HG02973 (cell line): ENCODE measurements around the gene GOLGA6L2.
"Not testable (repeated sequence)": the region's sequence is repeated elsewhere in the genome, so short reads cannot be mapped to it uniquely, and the experiment has no call there.

Experiments
- ATAC-seq: cut with Tn5 transposase; IDR thresholded peaks from one replicate; pipeline ENCODE4 v1.9.1; 2021; ENCODE audit warnings: moderate library complexity; ENCODE audit not compliant: unreplicated experiment

The GOLGA6L2 gene

DNA sequence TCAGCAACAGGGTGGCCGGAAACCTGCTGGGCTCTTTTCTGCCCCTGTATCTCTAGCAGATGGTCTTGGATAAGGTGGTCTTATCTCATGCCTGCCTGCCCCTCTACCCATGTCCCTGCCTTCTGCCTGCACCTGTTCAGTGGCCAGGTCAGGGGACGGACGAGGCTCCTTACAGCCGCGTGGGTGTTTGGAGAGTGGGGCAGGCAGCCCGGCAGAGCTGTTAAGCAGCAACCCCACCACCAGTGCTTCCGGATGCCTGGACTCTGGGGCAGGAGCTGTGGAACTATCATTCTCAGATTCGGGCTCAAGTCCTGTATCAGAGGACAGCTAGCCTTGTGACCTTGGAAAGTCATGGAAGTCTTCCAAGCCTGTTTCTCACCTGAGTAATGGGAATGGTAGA lies 21.7 kb downstream of the GOLGA6L2 start:
- not testable (repeated sequence) for ATAC-seq

DNA sequence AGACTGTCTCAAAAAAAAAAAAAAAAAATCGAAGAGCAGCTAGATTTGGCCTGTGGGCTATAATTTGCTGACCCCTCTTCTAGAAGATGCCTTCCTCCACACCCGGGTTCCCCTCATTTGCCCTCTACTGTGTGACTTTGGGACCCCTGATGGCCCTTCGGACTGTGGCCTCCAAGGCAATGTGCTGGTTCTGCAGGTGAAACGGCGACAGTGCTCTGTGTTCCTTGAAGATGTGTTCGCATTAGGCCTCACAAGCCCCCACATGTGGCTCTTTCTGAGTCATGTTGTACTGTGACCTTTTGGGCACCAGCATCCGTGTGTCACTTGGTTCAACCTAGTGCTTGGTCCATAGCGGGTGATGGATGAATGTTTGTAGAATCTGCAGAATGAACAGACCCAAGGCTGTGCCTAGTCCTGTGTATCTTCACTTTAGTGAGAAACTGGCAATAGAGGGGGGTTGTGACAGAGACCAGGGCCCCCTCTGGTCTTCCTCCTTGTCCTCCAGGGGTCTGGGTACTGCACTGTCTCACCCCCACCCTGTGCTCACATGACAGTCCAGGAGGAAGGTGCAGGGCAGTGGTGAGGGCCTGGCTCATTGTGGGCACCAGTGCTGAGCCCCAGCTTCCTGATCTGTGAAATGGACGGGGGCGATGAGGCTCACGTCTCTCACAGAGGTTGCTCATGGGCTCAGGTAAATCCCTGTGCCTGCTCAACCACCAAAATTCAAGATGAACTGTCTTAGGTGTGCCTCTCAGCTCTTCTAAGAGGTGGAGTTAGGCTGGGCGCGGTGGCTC lies 22.7 kb downstream of the GOLGA6L2 start:
- ATAC-seq: no peak

DNA sequence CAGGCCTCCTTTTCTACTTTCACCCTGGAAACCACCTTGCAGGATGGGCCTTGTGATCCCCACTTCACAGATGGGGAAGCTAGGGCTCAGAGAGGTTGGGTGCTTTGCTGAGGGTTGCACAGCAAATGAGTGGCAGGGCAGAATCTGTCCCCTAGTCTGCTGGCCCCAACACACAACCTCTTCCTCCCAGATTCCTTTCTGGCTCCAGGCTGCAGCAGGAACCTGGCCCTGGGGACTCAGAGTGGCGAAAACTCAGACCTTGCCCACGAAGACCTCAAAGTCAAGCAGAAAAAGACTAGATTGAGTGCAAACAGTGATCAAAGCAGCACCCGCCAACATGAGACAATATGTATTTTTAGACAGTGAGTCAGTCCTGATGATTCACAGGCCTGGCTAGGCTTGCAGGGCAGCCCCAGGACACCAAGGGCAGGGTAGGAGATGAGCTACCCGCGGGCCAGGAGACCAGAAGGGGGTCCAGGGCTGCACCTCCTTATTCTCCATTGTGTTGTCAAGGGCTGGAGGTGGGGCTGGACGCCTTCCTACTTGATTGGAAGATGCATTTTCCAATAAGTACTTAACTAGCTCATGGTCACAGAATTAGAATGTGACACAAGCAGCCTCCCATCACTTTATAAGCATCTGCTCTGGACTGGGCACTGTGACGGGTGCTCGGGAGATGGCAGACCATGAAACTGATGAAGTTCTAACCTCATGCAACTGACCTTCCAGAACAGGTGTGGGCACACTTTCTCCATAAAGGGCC lies 23.9 kb downstream of the GOLGA6L2 start:
- ATAC-seq: no peak

DNA sequence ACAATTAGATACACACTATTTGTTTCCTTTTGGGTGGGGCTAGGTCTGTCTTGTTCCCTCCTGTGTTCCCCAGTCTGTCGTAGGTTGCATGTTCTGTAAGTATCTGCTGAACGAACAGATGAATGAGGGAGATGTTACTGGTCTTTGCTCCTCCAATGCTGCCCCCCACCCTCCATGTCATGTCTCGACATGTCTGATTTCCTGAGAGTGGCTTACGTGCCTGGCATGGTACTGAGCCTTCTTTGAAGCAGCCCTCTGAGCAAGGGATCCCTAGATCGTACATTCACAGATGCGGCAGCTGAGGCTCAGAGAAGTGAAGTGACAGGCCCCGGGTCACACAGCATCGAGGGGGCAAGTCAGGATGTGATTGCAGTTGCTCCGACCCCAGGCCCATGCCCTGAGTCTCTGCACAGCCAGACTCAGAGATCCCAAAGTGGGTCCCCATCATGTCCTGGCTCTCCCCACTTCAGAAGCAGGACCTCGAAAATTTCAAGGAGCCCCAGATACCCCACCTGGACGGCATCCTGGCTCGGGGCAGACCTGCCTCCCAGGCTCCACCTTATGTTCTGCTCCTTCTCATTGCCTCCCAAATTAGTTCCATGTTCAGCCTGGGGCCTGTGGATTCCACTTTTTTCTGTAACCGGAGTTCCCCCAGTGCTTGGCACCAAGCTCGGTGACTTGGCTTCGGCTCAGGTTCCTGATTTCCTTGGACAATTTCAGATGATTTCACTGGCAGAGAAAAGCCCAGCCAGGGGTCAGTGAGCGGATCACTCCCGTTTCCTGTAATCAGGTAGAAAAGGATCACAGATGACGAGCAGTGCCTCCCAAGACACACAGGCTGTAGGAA lies 24.7 kb downstream of the GOLGA6L2 start:
- no peak for ATAC-seq

DNA sequence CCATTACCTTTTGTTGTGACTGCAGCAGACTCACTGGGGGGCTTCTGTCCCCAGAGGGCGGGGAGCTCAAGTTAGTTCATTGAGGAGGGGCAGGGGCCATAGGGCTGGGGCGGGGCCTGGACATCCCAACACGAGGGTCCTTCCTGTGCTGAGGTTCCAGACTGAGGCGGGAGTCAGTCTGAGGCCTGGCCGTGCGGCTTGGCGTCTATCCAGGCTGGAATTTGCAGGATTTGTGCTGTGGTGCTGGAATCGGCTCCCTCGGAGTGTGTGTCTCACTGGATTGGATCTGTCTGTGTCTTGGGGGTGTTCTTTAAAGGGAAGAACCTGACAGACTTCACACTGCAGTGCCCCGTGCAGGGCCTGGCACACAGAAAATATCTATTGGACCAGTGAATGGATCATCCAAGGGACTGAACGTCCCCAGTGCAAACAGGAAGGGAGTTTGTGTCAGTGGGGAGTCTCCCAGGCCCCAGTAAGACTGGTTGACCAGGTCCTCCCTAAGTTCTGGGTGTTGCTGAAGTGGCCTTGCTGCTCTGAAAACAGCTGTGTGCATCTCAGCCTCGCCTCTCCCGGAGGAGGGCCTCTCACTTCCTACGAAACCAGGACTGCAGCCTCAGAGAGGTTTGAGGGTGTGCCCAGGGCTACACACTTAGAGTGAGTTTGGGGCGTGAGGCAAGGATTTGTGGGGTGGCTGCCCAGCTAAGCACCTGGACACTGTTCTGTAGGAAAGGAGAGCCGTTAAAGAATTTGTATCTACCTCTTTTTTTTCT lies 26.1 kb downstream of the GOLGA6L2 start:
- no peak for ATAC-seq

DNA sequence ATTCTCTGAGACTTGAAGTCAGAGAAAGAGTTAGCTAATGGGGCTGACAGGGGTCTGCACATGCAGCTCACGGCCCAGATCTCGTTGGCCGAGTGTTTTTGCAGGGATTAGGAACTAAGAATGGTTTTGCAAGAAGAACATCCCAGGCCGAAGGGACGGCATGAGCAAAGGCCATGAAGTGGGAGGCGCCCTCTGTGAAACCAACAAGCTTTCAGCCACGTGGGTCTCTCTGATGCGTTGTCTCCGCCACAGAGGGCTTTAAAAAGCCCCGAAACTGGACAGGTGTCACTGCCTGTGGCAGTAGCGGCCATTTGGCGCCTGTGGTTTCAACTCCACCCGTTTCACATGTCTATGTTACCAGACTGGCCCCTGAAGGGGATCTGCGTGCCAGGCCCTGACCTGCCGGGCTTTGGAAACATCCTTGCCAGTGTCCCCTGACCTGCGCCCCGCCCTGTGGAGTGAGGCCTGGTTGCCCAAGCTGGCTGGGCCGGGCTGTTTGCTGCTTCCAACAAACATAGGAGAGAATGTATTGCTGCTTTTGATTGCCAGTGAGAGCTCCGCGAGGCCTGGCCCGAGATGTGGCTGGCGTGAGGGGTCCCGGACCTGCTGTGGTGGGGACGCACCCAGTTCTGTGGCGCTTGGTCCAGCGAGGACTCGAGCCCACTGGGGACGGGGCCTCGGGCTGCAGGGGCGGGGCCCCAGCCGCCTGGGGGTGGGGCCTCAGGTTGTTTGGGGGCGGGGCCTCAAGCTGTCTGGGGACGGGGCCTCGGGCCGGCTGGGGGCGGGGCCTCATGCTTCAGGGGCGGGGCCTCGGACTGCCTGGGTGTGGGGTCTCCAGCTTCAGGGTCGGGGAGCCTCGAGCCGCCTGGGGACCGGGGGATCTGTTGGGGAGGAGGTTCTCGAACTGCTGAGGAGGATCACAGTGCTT lies 30.4 kb downstream of the GOLGA6L2 start:
- ATAC-seq: no peak

DNA sequence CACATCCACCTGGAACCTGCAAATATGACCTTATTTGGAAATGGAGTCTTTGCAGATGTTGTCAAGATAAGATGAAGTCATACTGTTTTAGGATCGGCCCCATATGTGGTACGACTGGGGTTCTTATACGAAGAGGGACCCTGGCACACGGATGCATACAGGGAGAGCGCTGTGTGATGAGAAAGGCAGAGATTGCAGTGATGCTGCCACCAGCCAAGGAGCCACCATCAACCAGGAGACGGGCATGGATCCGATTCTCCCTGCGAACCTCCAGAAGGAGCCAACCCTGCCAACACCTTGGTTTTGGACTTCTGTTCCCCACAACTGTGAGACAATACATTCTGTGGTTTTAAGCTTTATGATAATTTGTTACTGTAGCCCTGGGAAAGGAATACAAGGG lies 31.2 kb downstream of the GOLGA6L2 start:
- not testable (repeated sequence) for ATAC-seq

DNA sequence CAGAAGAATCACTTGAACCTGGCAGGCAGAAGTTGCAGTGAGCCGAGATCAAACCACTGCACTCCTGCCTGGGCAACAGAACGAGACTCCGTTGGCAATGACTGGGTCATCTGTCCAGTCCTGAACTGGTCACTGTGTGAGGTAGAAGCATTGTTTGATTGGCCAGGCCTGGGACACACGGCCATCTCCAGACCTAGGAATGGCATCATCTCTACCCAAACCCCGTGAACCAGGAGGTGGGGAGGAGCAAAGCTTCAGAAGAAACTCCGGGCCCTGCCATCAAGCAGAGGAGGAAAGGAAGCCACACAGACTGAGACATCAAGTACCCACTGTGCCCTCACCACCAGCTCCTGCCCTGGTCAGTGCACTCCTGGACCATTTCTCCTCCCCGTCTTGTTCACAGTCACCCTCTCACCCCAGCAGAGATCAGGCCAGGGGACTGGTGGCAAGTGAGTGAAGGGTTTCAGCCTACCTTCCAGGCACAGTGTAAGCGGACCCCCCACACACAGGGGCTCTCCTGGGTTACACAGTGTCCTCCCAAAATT lies 31.6 kb downstream of the GOLGA6L2 start:
- ATAC-seq: no peak

DNA sequence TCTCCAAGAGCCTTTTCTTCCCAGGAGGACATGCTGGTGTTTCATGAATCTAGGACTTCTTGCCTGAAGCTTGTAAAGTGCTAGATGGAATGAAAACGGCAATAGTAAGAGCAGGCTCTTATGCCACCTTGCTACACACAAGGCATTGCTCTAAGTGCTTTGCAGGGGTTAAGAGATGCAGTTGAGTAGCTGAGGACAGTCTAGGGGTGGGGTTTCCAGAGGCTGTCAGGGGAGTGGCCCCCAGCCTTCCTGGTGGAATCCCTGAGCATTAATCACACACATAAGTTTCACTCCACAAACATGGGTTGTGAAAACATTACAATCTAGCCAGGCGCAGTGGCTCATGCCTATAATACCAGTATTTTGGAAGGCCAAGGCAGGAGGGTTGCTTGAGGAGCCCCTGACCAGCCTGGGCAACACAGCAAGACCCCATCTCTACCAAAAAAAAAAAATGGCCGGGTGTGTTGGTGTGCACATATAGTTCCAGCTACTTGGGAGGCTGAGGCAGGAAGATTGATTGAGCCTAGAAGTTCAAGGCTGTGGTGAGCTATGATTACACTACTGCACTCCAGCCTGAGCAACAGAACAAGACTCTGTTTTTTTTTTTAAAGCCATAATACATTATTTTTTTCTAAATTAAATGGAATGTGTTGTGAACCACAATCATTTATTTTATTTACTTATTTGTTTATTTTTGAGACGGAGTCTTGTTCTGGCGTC lies 34.0 kb downstream of the GOLGA6L2 start:
- not testable (repeated sequence) for ATAC-seq

DNA sequence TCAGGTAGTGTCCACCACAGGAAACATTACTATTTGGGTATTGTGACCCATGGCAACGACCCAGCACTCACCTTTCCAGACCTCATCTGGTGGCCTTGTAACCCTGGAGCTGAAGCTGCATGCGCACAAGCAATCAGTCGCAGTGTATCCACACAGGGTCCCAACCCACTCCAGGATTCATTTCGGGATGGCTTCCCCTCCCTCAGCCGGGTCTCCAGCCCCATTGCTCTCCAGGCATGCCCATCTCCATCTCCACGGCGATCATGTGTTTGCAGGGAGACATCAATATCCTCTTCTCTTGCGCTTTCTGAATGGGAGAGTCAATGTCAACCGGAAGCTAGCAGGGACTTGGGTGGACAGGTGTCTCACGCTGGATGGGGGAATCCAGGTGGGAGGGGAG lies 35.2 kb downstream of the GOLGA6L2 start:
- no peak for ATAC-seq

DNA sequence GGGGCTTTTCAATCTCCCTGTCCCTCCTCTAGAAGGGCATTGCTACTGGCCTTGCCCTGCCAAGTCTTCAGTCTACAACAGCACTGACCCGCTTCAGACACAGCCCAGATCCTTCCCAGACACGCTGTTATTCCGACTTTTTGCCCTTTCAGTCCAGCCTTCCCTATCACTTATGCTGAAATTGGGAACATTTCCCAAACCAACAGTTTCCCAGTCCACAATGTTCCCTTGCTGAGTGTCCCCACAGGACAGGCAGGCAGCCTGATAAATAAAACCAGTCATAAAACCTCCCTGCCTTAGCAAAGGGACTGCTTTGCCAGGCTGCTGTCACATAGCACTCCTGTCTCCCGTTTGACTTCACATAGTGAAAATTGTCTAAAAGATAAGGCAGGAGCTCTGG lies 43.5 kb downstream of the GOLGA6L2 start:
- ATAC-seq: no peak

DNA sequence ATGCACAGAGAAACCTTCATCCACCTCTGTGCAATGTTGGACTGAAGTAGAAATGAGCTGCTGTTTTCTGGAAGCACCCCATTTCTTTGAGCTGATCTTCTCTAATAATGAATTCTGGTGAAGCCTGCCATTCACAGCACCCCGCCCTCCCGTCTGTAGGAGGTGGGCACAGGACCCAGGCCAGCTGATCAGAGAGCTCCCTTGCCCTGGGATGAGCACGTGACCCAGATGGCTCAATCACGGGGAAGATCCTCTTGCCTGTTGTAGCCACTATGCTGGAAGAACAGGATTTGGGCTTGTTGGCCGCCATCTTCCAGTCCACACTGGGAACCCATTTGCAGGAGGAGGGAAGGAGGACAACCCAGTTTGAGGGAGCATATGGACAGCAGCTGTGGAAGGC lies 44.5 kb downstream of the GOLGA6L2 start:
- no peak for ATAC-seq

DNA sequence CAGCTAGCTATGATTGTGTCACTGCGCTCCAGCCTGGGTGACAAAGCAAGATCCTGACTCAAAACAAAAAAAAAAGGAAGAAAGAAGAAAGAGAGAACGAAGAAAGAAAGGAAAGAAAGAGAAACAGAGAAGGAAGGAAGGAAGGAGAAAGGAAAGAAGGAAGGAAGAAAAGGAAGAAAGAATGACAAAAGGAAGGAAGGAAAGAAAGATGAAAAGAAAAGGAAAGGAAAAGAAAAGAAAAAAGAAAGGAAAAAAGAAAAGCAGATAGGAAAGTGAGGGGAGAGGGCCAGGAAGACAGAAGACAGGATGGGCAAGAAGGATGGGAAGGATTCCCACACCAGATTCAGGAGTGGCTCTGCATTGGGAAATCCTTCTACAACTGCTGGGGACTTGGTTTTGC lies 44.9 kb downstream of the GOLGA6L2 start:
- no peak for ATAC-seq

DNA sequence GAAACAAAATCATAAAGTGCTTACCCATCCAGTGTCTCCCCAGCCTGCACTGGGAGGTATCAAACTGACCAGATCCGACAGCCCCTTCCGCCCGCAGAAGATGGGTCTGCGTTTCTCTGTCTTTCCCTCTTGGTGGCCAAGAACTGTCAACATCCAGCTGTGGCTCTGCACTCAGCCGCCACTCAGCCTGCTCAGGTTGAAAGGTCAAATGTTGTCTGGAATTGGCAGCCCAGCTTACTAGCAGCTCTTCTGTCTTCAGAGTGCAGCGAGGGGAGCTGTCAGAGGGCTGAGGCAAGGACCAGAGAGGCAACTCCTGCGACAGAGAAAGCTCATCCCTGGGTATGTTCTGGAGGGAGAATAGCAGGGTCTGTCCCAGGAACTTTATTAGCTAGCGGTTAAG lies 45.4 kb downstream of the GOLGA6L2 start:
- no peak for ATAC-seq

DNA sequence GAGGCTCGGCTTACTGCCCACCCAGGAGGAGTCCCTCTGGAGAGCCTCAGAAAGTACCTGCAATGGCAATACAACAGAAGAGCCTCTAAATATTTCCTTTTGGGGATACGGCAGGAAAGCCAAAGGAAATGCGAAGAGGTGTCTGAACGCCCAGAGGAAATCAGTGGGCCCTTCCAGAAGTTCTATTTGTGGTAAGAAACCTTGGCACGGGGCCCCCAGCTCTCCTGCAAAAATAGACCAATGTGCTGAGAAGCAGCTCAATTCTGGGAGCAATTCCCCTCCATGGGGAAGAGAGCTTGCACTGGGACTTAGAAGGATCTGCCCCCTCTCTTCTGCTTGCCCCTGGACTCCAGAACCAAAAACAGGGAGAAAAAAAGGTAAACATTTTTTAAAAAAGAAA lies 47.8 kb downstream of the GOLGA6L2 start:
- ATAC-seq: not testable (repeated sequence)

DNA sequence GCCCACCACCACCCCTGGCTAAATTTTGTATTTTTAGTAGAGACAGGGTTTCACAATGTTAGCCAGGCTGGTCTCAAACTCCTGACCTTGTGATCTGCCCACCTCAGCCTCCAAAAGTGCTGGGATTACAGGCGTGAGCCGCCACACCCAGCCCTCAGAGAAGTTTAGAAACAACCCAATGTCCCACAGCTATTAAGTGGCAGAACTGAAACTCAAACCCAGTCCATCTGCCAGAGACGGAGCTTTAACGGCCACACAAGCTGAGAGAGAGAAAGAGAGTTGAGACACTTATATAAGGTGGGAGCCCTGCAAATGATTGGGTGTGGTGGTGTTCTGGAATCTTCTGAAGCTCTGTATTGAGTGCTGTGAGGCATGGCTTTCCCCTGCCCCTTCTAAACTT lies 48.7 kb downstream of the GOLGA6L2 start:
- ATAC-seq: not testable (repeated sequence)

DNA sequence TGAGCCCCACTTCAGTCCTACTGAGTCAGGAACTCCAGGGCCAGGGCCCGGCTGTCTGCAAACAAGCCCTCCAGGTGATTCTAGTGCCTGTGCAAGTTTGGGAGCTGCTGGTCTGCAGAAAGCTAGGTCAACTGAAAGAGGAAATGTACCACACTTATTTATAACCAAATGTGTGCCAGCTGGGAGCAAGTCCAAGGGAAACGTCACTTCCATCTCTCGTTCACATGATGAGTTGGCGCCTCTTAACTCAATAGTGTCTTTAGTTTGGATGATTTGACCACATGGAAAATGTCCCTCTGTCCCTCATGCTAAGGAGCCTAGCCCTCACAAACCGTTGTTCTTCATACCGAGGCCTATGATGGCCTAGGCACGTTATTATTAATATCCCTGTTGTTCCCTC lies 49.3 kb downstream of the GOLGA6L2 start:
- ATAC-seq: no peak

DNA sequence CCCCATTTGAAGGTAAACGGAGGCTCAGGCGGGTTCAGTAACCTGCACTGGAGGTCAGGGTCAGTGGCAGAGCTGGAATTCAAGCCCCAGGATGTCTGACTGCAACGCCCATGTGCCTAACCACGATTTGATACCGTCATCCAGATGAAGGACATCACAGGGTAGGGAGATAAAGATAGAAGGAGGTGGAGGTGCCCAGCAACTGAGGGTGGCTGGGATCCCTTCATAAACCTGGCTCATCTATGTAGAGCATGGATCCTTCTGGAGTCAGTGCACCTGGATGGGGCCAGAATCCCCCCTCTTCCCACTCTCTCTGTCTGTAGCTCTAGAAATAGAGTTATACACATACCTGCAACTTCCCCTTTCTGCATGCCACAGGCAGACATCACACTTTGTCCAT lies 51.2 kb downstream of the GOLGA6L2 start:
- no peak for ATAC-seq
